H1 (cell line): Measurements from ENCODE around the gene PABPN1. TPM values are rescaled to one million over a fixed set of nuclear protein-coding genes. Genes with fewer than 3 reads are reported as not detected.

Experiments used
- CTCF ChIA-PET: fragments of 300-600 bp; sonication (Branson Sonifier 250); formaldehyde crosslinking; loops from one replicate; lab custom pipeline; 2021; ENCODE audit not compliant: partially characterized antibody; lab: Charles Lee
- POLR2A ChIA-PET: fragments of 300-600 bp; sonication (Branson Sonifier 250); formaldehyde crosslinking; loops from one replicate; lab custom pipeline; 2021; ENCODE audit warnings: inconsistent platforms; ENCODE audit not compliant: partially characterized antibody; lab: Charles Lee
- DNase-seq, 2 experiments: peaks; one replicate each; pipeline versions ENCODE4 v3.0.0 to v3.0.0-alpha.2; 2010 to 2022; ENCODE audit warnings: low spot score in 2 of 2, low read depth in 1 of 2, mixed read lengths in 1 of 2
- FAIRE-seq: peaks from 2 replicates; lab custom pipeline; 2011; peaks lifted over from hg19 to GRCh38; lab: Jason Lieb, UNC
- H2AFZ ChIP-seq: 2 replicates; pipeline ENCODE4 v1.8.1; 2012; ENCODE audit warnings: low read length, inconsistent platforms
- H2AK5ac ChIP-seq: 2 replicates; pipeline ENCODE4 v1.6.1; 2013; ENCODE audit warnings: low read depth, low read length
- H2BK120ac ChIP-seq: replicated peaks from 2 replicates; pipeline ENCODE3; 2013; ENCODE audit warnings: low read depth, low read length, inconsistent platforms
- H2BK12ac ChIP-seq: 2 replicates; pipeline ENCODE4 v1.6.1; 2013; ENCODE audit warnings: low read depth, low read length
- H2BK15ac ChIP-seq: 2 replicates; pipeline ENCODE4 v1.6.1; 2013; ENCODE audit warnings: low read length
- H2BK20ac ChIP-seq: 2 replicates; pipeline ENCODE4 v1.6.1; 2013; ENCODE audit warnings: low read length
- H2BK5ac ChIP-seq: 2 replicates; pipeline ENCODE4 v1.6.1; 2013; ENCODE audit warnings: low read depth, low read length
- H3K14ac ChIP-seq: 2 replicates; pipeline ENCODE4 v1.6.1; 2013; ENCODE audit warnings: inconsistent platforms; ENCODE audit not compliant: insufficient read length
- H3K18ac ChIP-seq: 2 replicates; pipeline ENCODE4 v1.6.1; 2013; ENCODE audit warnings: low read length; ENCODE audit errors: extremely low read depth
- H3K23ac ChIP-seq: 2 replicates; pipeline ENCODE4 v1.6.1; 2013; ENCODE audit warnings: inconsistent platforms; ENCODE audit not compliant: insufficient read length
- H3K23me2 ChIP-seq: 2 replicates; pipeline ENCODE4 v1.6.1; 2013; ENCODE audit warnings: low read depth, low read length
- H3K27ac ChIP-seq: 2 replicates; pipeline ENCODE4 v1.6.1; 2011; ENCODE audit warnings: low read depth, low read length, inconsistent platforms
- H3K27me3 ChIP-seq, 4 experiments: replicated peaks in 1 of 4; 1 replicate in 1 of 4; 2 replicates in 3 of 4; pipeline versions ENCODE4 v1.6.1 to v1.8.1; 2011 to 2013; ENCODE audit warnings: low read length in 3 of 4, mild to moderate bottlenecking in 3 of 4, inconsistent platforms in 2 of 4, mixed read lengths in 2 of 4, moderate library complexity in 1 of 4; ENCODE audit not compliant: control insufficient read depth in 3 of 4, insufficient read depth in 3 of 4; ENCODE audit errors: extremely low read depth in 1 of 4
- H3K36me3 ChIP-seq, 4 experiments: 2 replicates each; pipeline versions ENCODE4 v1.6.1 to v1.8.1; 2011 to 2013; ENCODE audit warnings: mild to moderate bottlenecking in 4 of 4, low read length in 3 of 4, moderate library complexity in 2 of 4, control low read depth in 1 of 4, inconsistent platforms in 1 of 4; ENCODE audit not compliant: insufficient read depth in 4 of 4, control insufficient read depth in 2 of 4
- H3K4ac ChIP-seq: replicated peaks from 2 replicates; pipeline ENCODE3; 2013; ENCODE audit warnings: low read length, low read depth, mixed read lengths, inconsistent platforms; ENCODE audit not compliant: insufficient read length
- H3K4me1 ChIP-seq, 4 experiments: replicated peaks in 1 of 4; 1 replicate in 1 of 4; 2 replicates in 3 of 4; pipeline versions ENCODE4 v1.6.1 to v1.8.1; 2011 to 2013; ENCODE audit warnings: low read length in 3 of 4, inconsistent platforms in 2 of 4, mixed read lengths in 1 of 4; ENCODE audit not compliant: insufficient read depth in 4 of 4, control insufficient read depth in 3 of 4
- H3K4me2 ChIP-seq, 2 experiments: 2 replicates each; pipeline versions ENCODE4 v1.6.1 to v1.8.1; 2011 to 2013; ENCODE audit warnings: low read depth in 2 of 2, low read length in 2 of 2, control low read depth in 1 of 2, inconsistent platforms in 1 of 2, mild to moderate bottlenecking in 1 of 2; ENCODE audit not compliant: insufficient read depth in 1 of 2
- H3K4me3 ChIP-seq, 4 experiments: fragments of 200-600, 300-600 bp in 1 of 4; sonication (generic), shearing (Covaris generic), sonication (Bioruptor Twin) in 1 of 4; 2 replicates each; pipeline versions ENCODE4 v1.5.1 to v1.8.1; 2011 to 2016; ENCODE audit warnings: low read length in 4 of 4, low read depth in 3 of 4, control low read depth in 2 of 4, inconsistent platforms in 2 of 4, mild to moderate bottlenecking in 2 of 4, mixed read lengths in 1 of 4, moderate library complexity in 1 of 4; ENCODE audit not compliant: insufficient read depth in 2 of 4; ENCODE audit errors: extremely low read depth in 1 of 4
- H3K56ac ChIP-seq: replicated peaks from 2 replicates; pipeline ENCODE3; 2013; ENCODE audit warnings: low read depth, mild to moderate bottlenecking, mixed read lengths, low read length, inconsistent platforms; ENCODE audit not compliant: insufficient read length
- H3K79me1 ChIP-seq: 2 replicates; pipeline ENCODE4 v1.6.1; 2013; ENCODE audit warnings: low read depth, low read length, control low read depth
- H3K79me2 ChIP-seq, 2 experiments: 2 replicates each; pipeline versions ENCODE4 v1.6.1 to v1.8.1; 2012 to 2013; ENCODE audit warnings: low read length in 2 of 2, mild to moderate bottlenecking in 2 of 2, inconsistent platforms in 1 of 2; ENCODE audit not compliant: insufficient read depth in 2 of 2, control insufficient read depth in 1 of 2
- H3K9ac ChIP-seq, 4 experiments: replicated peaks in 1 of 4; 1 replicate in 1 of 4; 2 replicates in 3 of 4; pipeline versions ENCODE4 v1.6.1 to v1.8.1; 2011 to 2013; ENCODE audit warnings: low read depth in 3 of 4, low read length in 3 of 4, control low read depth in 2 of 4, mild to moderate bottlenecking in 2 of 4, moderate library complexity in 2 of 4, inconsistent platforms in 1 of 4; ENCODE audit errors: extremely low read depth in 1 of 4
- H3K9me3 ChIP-seq, 2 experiments: 2 replicates each; pipeline versions ENCODE4 v1.6.1 to v1.8.1; 2012 to 2013; ENCODE audit warnings: mild to moderate bottlenecking in 2 of 2, moderate library complexity in 2 of 2, control low read depth in 1 of 2, inconsistent platforms in 1 of 2, low read depth in 1 of 2, low read length in 1 of 2, mixed read lengths in 1 of 2; ENCODE audit not compliant: insufficient read depth in 2 of 2
- H4K20me1 ChIP-seq, 2 experiments: replicated peaks in 1 of 2; 2 replicates each; pipeline versions ENCODE3 to v1.8.1; 2011 to 2013; ENCODE audit warnings: inconsistent platforms in 2 of 2, low read length in 2 of 2, mild to moderate bottlenecking in 1 of 2; ENCODE audit not compliant: insufficient read depth in 2 of 2, control insufficient read depth in 1 of 2
- H4K5ac ChIP-seq: 2 replicates; pipeline ENCODE4 v1.6.1; 2013; ENCODE audit warnings: low read length, low read depth, mixed read lengths, inconsistent platforms; ENCODE audit not compliant: insufficient read length
- H4K8ac ChIP-seq: 2 replicates; pipeline ENCODE4 v1.8.0; 2013; ENCODE audit warnings: mild to moderate bottlenecking, moderate library complexity, low read length, inconsistent platforms; ENCODE audit not compliant: insufficient read depth; ENCODE audit errors: extremely low read depth
- H4K91ac ChIP-seq: replicated peaks from 2 replicates; pipeline ENCODE3; 2013; ENCODE audit warnings: low read length, mixed read lengths, inconsistent platforms; ENCODE audit not compliant: insufficient read length
- POU5F1 ChIP-seq: IDR thresholded peaks from 2 replicates; pipeline ENCODE4 v1.6.1; 2011; ENCODE audit warnings: low read depth, mild to moderate bottlenecking, low read length, moderate library complexity
- WGBS, 2 experiments: shearing (Covaris generic) in 1 of 2; methylation state at CpG; one replicate each; pipeline versions ENCODE4 v1.1.6 to v1.1.7; 2013 to 2015; ENCODE audit warnings: low lambda C conversion rate in 2 of 2, mixed read lengths in 2 of 2, inconsistent platforms in 1 of 2, low coverage in 1 of 2, missing lambda C conversion rate in 1 of 2; ENCODE audit not compliant: insufficient replicate concordance in 2 of 2, insufficient coverage in 1 of 2, insufficient read length in 1 of 2; ENCODE audit errors: extremely low coverage in 1 of 2, missing lambda C conversion rate in 1 of 2; 5-methylcytosine and 5-hydroxymethylcytosine counted together
- polyA plus RNA-seq, 7 experiments: library from polyadenylated mRNA; depleted of rRNA in 3 of 7; stranded (reverse) in 5 of 7; unstranded in 2 of 7; fragments of >200 nt in 5 of 7; fragments of 200-250 nt in 2 of 7; gene quantifications; 1 replicate in 5 of 7; 2 replicates in 1 of 7; 4 replicates in 1 of 7; pipeline versions ENCODE4 v1.2.1 to v1.2.3, GENCODE V29; 2011 to 2013; ENCODE audit warnings: missing spikeins in 2 of 7, mixed read lengths in 2 of 7
- total RNA-seq: library from RNA; stranded (reverse); fragmentation: NEBNext Ultra II Directional; extraction: Animal tissue kit (Norgen Biotek cat#: 25700); gene quantifications from 2 replicates; pipeline ENCODE4 v1.2.1, GENCODE V29; 2021

The PABPN1 gene
- total and polyA plus RNA-seq, 2 of the 8 experiments (the other 6 are each of a cell fraction or from before 2014, with no cell fraction given) = 300 to 331 TPM

DNA sequence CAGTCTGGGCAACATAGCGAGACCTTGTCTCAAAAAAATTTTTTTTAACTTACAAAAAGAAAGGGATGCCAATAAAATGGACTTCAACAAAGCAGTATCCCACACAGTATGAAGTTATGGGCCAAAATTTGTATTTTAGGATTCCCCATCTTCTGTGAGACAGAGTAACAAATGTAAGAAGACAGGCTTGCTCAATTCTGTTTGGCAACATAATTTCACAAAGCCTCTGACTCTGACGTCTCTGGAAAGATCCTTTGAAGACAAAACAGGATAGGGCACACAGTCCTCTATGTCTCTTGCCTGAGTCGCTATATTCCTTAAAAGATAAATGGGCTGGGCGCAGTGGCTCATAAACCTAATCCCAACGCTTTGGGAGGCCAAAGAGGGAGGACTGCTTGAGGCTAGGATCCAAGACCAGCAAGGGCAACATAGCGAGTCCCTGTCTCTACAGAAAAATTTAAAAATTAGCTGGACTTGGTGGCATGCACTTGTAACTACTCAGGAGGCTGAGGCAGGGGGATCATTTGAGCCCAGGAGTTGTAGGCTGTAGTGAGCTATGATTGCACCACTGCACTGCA, 34.3 kb upstream of the PABPN1 start:
- no peaks in the 10 kb centered on the region for H3K4me1 ChIP-seq
- H2AK5ac ChIP-seq = no peak overlapping the region
- H2BK120ac ChIP-seq = no peak overlapping the region
- no peaks in the 10 kb centered on the region for H3K9me3 ChIP-seq
- H4K8ac ChIP-seq = no peak overlapping the region
- no peak overlapping the region for H2AFZ ChIP-seq
- ChIA-PET POLR2A (interaction anchor here (0.7 to 2.3 kb wide), 9 partner anchors 10 to 167 kb away, joined by 3 to 11 read pairs (median 5); partner anchors contain the start of genes BCL2L2, EFS, PABPN1 and PPP1R3E), CTCF (interaction anchor here (0.6 to 4.0 kb wide), 8 partner anchors 10 to 218 kb away, joined by 3 to 21 read pairs (median 4); no protein-coding TSS in a partner anchor)
- H2BK20ac ChIP-seq = no peak overlapping the region
- H3K36me3 ChIP-seq = no peaks in the 10 kb centered on the region
- TF ChIP-seq POU5F1 = no peak
- no peak overlapping the region for H4K5ac ChIP-seq
- H3K27ac ChIP-seq = no peak overlapping the region
- peaks cover 0 to 5% of the 10 kb centered on the region in 2 experiments; a peak in 1 of 4 replicates for H3K79me2 ChIP-seq
- H3K23me2 ChIP-seq = peaks cover 7% of the 10 kb centered on the region; the same call in 1 of the 2 replicates
- no peak overlapping the region for H3K56ac ChIP-seq
- H3K23ac ChIP-seq = no peak overlapping the region
- H3K14ac ChIP-seq = no peak overlapping the region
- H3K18ac ChIP-seq = no peak overlapping the region
- no peaks in the 10 kb centered on the region for H3K79me1 ChIP-seq
- H4K91ac ChIP-seq = no peak overlapping the region
- peaks cover 16 to 39% (median 36%) of the 10 kb centered on the region in 4 experiments for H3K27me3 ChIP-seq
- no peak overlapping the region for H2BK5ac ChIP-seq
- WGBS, 2 experiments = 70% methylated on average over 6 of the region's 6 CpGs; no CpG with 5 or more reads in 1 of the 2 experiments
- H2BK15ac ChIP-seq = no peak overlapping the region
- peak overlapping the region; percentile 72 to 78 for H3K4me2 ChIP-seq
- peak overlapping the region in 1 of 4 experiments; percentile 6; a peak in 3 of 7 replicates for H3K9ac ChIP-seq
- H2BK12ac ChIP-seq = no peak overlapping the region
- DNase-seq (no peak), FAIRE-seq (no peak)
- H4K20me1 ChIP-seq = peaks cover under 1 to 5% of the 10 kb centered on the region in 2 experiments
- no peak overlapping the region for H3K4ac ChIP-seq
- peak overlapping the region; percentile 69 to 98 (median 78); a peak in 7 of 8 replicates for H3K4me3 ChIP-seq
